ENCODE data around the gene HMCN2. TPM values are rescaled to one million over a fixed set of nuclear protein-coding genes. Genes with fewer than 3 reads are reported as not detected.

HMCN2 gene
- total RNA-seq, 2 experiments from 2014 or later = not detected

- no peak for DNase-seq (ENCODE audit: low spot score)
- no peaks in the 10 kb centered on the region for H3K36me3 ChIP-seq (ENCODE audit: insufficient read depth, low read length)
- H4K20me1 ChIP-seq (ENCODE audit: insufficient read depth, low read length) = no peaks in the 10 kb centered on the region
- TF ChIP-seq CTCF (conservative IDR thresholded peaks at IDR 0.05; ENCODE audit: low read length) (no peak), EZH2phosphoT487 (IDR thresholded peaks at IDR 0.05; ENCODE audit: borderline replicate concordance, low read depth, low read length) (no peak)
- H3K27ac ChIP-seq (ENCODE audit: low read depth, low read length, poor library complexity, severe bottlenecking) = no peak overlapping the region
- H3K9me2 ChIP-seq (ENCODE audit: insufficient read depth, low read length) = no peaks in the 10 kb centered on the region
- H3K9me3 ChIP-seq (ENCODE audit: low read length) = no peaks in the 10 kb centered on the region
- H3K79me2 ChIP-seq (ENCODE audit: insufficient read depth, low read depth, low read length) = no peaks in the 10 kb centered on the region
- no peaks in the 10 kb centered on the region for H3K4me1 ChIP-seq (ENCODE audit: insufficient read depth, low read length, poor library complexity, severe bottlenecking)
- intact Hi-C loops (cut with micrococcal nuclease; ENCODE audit: unreplicated experiment) = no loop called here
- no peak overlapping the region for H2AFZ ChIP-seq (ENCODE audit: low read length)
- POLR2A ChIA-PET = interaction anchor here (0.6 kb wide), 1 partner anchor 265 kb away, joined by 3 read pairs; no protein-coding TSS in a partner anchor
- no TSS peak for BruUV-seq (replicated peaks)
- CTCF ChIA-PET (ENCODE audit: unreplicated experiment) = no interaction called here
- H3K4me2 ChIP-seq (ENCODE audit: low read length) = no peak overlapping the region
- H3K4me3 ChIP-seq (ENCODE audit: low read depth, low read length, poor library complexity, severe bottlenecking) = no peak overlapping the region
Observed at GRCh38 chr9:130454096-130454811, 188.7 kb downstream of the HMCN2 start.

- no peak overlapping the region for H3K4me2 ChIP-seq (ENCODE audit: low read length)
- POLR2A ChIA-PET = no interaction called here
- no peak overlapping the region for H3K4me3 ChIP-seq (ENCODE audit: low read depth, low read length, poor library complexity, severe bottlenecking)
- CTCF ChIA-PET (ENCODE audit: unreplicated experiment) = no interaction called here
- no peaks in the 10 kb centered on the region for H3K36me3 ChIP-seq (ENCODE audit: insufficient read depth, low read length)
- no peak overlapping the region for H3K27ac ChIP-seq (ENCODE audit: low read depth, low read length, poor library complexity, severe bottlenecking)
- H3K9me3 ChIP-seq (ENCODE audit: low read length) = no peaks in the 10 kb centered on the region
- no peaks in the 10 kb centered on the region for H3K9me2 ChIP-seq (ENCODE audit: insufficient read depth, low read length)
- no peak for DNase-seq (ENCODE audit: low spot score)
- no peaks in the 10 kb centered on the region for H4K20me1 ChIP-seq (ENCODE audit: insufficient read depth, low read length)
- BruUV-seq (replicated peaks) = no TSS peak
- no peaks in the 10 kb centered on the region for H3K4me1 ChIP-seq (ENCODE audit: insufficient read depth, low read length, poor library complexity, severe bottlenecking)
- TF ChIP-seq EZH2phosphoT487 (IDR thresholded peaks at IDR 0.05; ENCODE audit: borderline replicate concordance, low read depth, low read length) (no peak), CTCF (conservative IDR thresholded peaks at IDR 0.05; ENCODE audit: low read length) (no peak)
- H3K79me2 ChIP-seq (ENCODE audit: insufficient read depth, low read depth, low read length) = no peaks in the 10 kb centered on the region
- intact Hi-C loops (cut with micrococcal nuclease; ENCODE audit: unreplicated experiment) = no loop called here
- no peak overlapping the region for H2AFZ ChIP-seq (ENCODE audit: low read length)
Observed at GRCh38 chr9:130454812-130455325, 189.3 kb downstream of the HMCN2 start.

Data from OCI-LY7 (cell line).